IPS DF 6.9 (cell line): ENCODE measurements around the gene ISL1.

Experiments used
- DNase-seq: peaks from one replicate; pipeline ENCODE4 v3.0.0-alpha.2; 2013; ENCODE audit warnings: low read depth, low spot score
- H3K27ac ChIP-seq: one replicate; pipeline ENCODE4 v1.5.1; 2013; ENCODE audit warnings: low read length, control low read depth
- H3K27me3 ChIP-seq: 2 replicates; pipeline ENCODE4 v1.6.1; 2013; ENCODE audit warnings: mild to moderate bottlenecking, low read length; ENCODE audit not compliant: control insufficient read depth, insufficient read depth
- H3K36me3 ChIP-seq: 2 replicates; pipeline ENCODE4 v1.6.1; 2013; ENCODE audit warnings: low read length; ENCODE audit not compliant: control insufficient read depth, insufficient read depth
- H3K4me1 ChIP-seq: 2 replicates; pipeline ENCODE4 v1.6.1; 2013; ENCODE audit warnings: low read length; ENCODE audit not compliant: control insufficient read depth, insufficient read depth
- H3K4me3 ChIP-seq: 2 replicates; pipeline ENCODE4 v1.5.1; 2013; ENCODE audit warnings: mild to moderate bottlenecking, low read length
- H3K9me3 ChIP-seq: 2 replicates; pipeline ENCODE4 v1.6.1; 2013; ENCODE audit warnings: low read length, inconsistent platforms; ENCODE audit not compliant: control insufficient read depth, insufficient read depth

ISL1 gene

DNA sequence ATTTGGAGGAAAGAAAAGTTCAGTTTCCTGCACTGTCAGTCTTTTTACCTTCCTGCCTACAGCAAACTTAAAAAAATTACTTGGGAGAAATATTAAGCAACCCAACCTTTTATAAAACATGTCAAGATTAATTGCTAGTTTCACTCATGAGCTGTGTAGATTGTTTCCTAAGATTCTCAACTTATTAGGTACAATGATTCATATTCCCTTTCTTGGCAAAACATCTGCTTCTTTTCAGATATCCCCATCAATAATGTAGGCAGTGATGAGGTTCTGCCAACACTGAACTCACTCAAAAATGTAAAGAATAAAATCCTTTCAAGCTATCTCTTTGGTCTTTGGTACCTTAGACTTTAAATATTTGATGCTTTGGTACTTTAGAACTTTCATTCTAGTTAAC, 56.0 kb downstream of the ISL1 start:
- no peak for DNase-seq
- Histone ChIP-seq H3K27me3 (no peaks in the 10 kb centered on the region), H3K9me3 (no peaks in the 10 kb centered on the region), H3K36me3 (no peaks in the 10 kb centered on the region), H3K27ac (no peak overlapping the region), H3K4me1 (no peaks in the 10 kb centered on the region), H3K4me3 (no peak overlapping the region)
